Measurements from ENCODE around the gene STAP1. TPM values are rescaled to one million over a fixed set of nuclear protein-coding genes. Genes with fewer than 3 reads are reported as not detected.

Gene STAP1
- total and polyA plus RNA-seq, 4 donors = 0.03 to 0.51 (median 0.29) TPM

GRCh38 chr4:67638136-67638535 is 79.6 kb downstream of the STAP1 start:
- no peak overlapping the region for H3K27ac ChIP-seq (ENCODE audit: low read depth in 1 of 2, low read length in 2 of 2)
- H3K27me3 ChIP-seq (ENCODE audit: control insufficient read depth in 4 of 4, insufficient read depth in 4 of 4, low read length in 3 of 4) = no peaks in the 10 kb centered on the region
- 89% methylated on average over 5 of the region's 5 CpGs for WGBS
- H3K9me3 ChIP-seq (ENCODE audit: control insufficient read depth in 4 of 4, low read length in 3 of 4) = no peaks in the 10 kb centered on the region
- peaks cover 0 to 4% (median under 1%) of the 10 kb centered on the region in 4 donors for H3K4me1 ChIP-seq (ENCODE audit: control insufficient read depth in 4 of 4, insufficient read depth in 4 of 4, low read length in 3 of 4)
- H3K9ac ChIP-seq (ENCODE audit: low read depth in 1 of 2, low read length in 2 of 2) = no peak overlapping the region
- H3K4me3 ChIP-seq (ENCODE audit: low read depth in 1 of 3, low read length in 3 of 3) = no peak overlapping the region
- no peak for TF ChIP-seq SP1 (IDR thresholded peaks at IDR 0.05)
- H3K36me3 ChIP-seq (ENCODE audit: control insufficient read depth in 4 of 4, insufficient read depth in 3 of 4, low read depth in 1 of 4, low read length in 3 of 4) = peaks cover 4 to 20% (median 14%) of the 10 kb centered on the region in 4 donors
- no peak for DNase-seq (ENCODE audit: low spot score)

- Histone ChIP-seq H3K27ac (ENCODE audit: low read depth in 1 of 2, low read length in 2 of 2) (no peak overlapping the region), H3K9me3 (ENCODE audit: control insufficient read depth in 4 of 4, low read length in 3 of 4) (no peaks in the 10 kb centered on the region), H3K4me1 (ENCODE audit: control insufficient read depth in 4 of 4, insufficient read depth in 4 of 4, low read length in 3 of 4) (no peaks in the 10 kb centered on the region), H3K9ac (ENCODE audit: low read depth in 1 of 2, low read length in 2 of 2) (no peak overlapping the region), H3K27me3 (ENCODE audit: control insufficient read depth in 4 of 4, insufficient read depth in 4 of 4, low read length in 3 of 4) (no peaks in the 10 kb centered on the region), H3K4me3 (ENCODE audit: low read depth in 1 of 3, low read length in 3 of 3) (no peak overlapping the region), H3K36me3 (ENCODE audit: control insufficient read depth in 4 of 4, insufficient read depth in 3 of 4, low read depth in 1 of 4, low read length in 3 of 4) (peaks cover 0 to 13% (median 3%) of the 10 kb centered on the region in 4 donors)
- no peak for TF ChIP-seq YY1 (IDR thresholded peaks at IDR 0.05)
- no peak for TF ChIP-seq RAD21 (IDR thresholded peaks at IDR 0.05)
- TF ChIP-seq HNF4A (conservative IDR thresholded peaks at IDR 0.05) = no peak
- no peak for TF ChIP-seq SP1 (IDR thresholded peaks at IDR 0.05)
- TF ChIP-seq TAF1 (conservative IDR thresholded peaks at IDR 0.05) = no peak
- no peak for TF ChIP-seq FOXA2 (IDR thresholded peaks at IDR 0.05)
- no peak for TF ChIP-seq MAX (IDR thresholded peaks at IDR 0.05)
- TF ChIP-seq FOXA1 (IDR thresholded peaks at IDR 0.05) = no peak
- no peak for TF ChIP-seq NR2F2 (IDR thresholded peaks at IDR 0.05)
- no peak for TF ChIP-seq GABPA (IDR thresholded peaks at IDR 0.05 in 1 of 2, conservative IDR thresholded peaks at IDR 0.05 in 1 of 2)
- DNase-seq (ENCODE audit: low spot score) = no peak
These were observed 93.0 kb downstream of the STAP1 start for GRCh38 chr4:67651536-67651935.

Small RNAs within 50 kb of the gene (small RNA-seq; reads per million reads assigned to genes)
- gene AC096720.1 = not detected

Other genes starting within 250 kb of the STAP1 start
- gene CENPC, start 13.2 kb upstream of the STAP1 start, total RNA-seq = 10 to 100 TPM; 12.1 to 14.9 TPM
- 1 to 10 TPM; 1.9 to 7.0 TPM for gene CENPC, start 13.2 kb upstream of the STAP1 start, polyA plus RNA-seq
- gene UBA6, start 142.4 kb downstream of the STAP1 start, total RNA-seq = 100 to 1,000 TPM in 1 of 2 donors, 10 to 100 TPM in 1; 19.0 to 122 TPM
- gene UBA6, start 142.4 kb downstream of the STAP1 start, polyA plus RNA-seq = 1 to 10 TPM; 8.4 TPM
- not detected for gene GNRHR, start 195.7 kb downstream of the STAP1 start, total RNA-seq
- gene GNRHR, start 195.7 kb downstream of the STAP1 start, polyA plus RNA-seq = under 1 TPM in 1 of 2 donors, not detected in 1; 0.15 TPM